Left cardiac atrium (tissue), 4 donors: ENCODE measurements around the gene C1orf21. TPM values are rescaled to one million over a fixed set of nuclear protein-coding genes. Genes with fewer than 3 reads are reported as not detected.

Source experiments
- ATAC-seq, 2 donors: fragments of 200-7000 bp; cut with Tn5 transposase; one replicate each; pipeline ENCODE4 v1.9.1; 2020; ENCODE audit warnings: mild to moderate bottlenecking in 2 of 2, moderate library complexity in 2 of 2
- DNase-seq: peaks from one replicate; pipeline ENCODE4 v3.0.0-alpha.2; 2020
- intact Hi-C, 2 donors: fragments of 100-400 bp; cut with DNase I; formaldehyde crosslinking; loops; one replicate each; pipeline versions ENCODE4 v1.14.1 to v1.15.1; 2022 to 2023
- total RNA-seq, 2 donors: library from RNA; stranded (reverse); fragmentation: NEBNext Ultra II Directional; extraction: Animal tissue kit (Norgen Biotek cat#: 25700); gene quantifications; one replicate each; pipeline ENCODE4 v1.2.1, GENCODE V29; 2021
- donor health status: DM: no; HTN: yes; CAD: no.
- donor health status: DM: no; HTN: yes; CAD: no; lungs with severe emphysema.
- donor health status: DM: yes; HTN: yes; CAD: no.
- donor health status: Dilated cardiomyopathy.

C1orf21 gene
- total RNA-seq, 2 donors from 2014 or later: 61.3 to 80.7 TPM

DNA sequence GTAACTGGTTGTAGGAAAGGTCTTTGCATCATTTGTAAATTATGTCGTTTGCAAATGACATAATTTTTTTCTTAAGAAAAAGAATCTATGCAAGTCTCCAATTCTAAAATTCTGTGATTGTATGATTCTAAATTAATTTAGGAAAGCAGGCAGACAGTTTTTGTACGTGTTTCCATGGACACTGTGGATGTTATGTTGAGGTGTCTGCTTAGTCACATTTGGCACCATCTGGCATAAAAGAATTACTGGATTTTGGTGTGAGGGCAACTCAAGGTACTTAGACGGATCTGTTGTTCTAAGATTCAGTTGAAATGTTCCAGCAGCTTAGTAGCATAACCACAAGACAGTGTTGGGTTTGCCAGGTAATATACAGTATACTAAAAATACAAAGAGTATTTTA, 42.5 kb downstream of the C1orf21 start:
- ATAC-seq (no peak), DNase-seq (no peak)
- intact Hi-C loops: no loop called here

DNA sequence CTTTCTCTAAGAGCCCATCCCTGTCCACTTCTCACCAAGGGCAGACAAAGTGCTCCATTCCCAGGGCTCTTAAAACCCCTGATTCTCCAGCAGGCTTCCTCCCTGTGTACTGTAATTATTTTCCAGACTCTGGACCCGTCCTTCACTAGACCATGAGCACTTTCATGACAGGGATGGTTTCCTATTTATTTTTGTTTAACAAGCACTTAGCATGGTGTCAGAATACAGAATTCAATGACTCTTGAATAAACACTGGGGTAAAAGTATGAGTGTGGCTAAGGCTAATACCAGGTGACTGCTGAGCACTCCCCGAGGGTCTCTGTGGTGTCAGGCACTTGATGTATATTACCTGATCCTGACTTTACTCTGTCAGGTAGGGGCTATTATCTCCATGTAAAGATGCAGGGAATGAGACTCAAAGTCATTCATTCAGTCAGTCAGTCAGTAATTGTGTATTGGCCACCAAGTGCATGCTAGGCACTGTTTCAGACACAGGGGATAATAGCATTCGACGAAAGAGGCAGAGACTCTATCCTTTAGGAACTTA, 47.2 kb downstream of the C1orf21 start:
- ATAC-seq (no peak), DNase-seq (no peak)
- intact Hi-C loops: no loop called here

DNA sequence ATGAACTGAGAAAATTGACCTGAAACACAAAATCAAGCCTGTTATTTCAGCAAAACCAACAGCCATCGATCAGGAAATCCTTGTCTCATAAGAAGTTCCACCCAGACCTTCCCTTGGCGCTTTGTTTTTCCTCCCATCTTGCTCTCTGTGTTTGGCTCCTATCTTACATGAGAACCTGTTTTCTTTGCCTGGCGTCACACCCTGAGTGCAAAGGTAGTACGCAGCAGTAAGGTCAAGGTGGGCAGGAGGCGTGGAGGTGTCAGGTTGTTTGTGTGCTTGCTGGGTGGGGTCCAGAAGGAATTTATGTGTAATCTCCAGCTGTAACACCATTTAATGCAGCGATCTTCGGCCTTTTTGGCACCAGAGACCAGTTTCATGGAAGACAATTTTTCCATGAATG, 50.5 kb downstream of the C1orf21 start:
- intact Hi-C loops: no loop called here
- DNase-seq (no peak), ATAC-seq (no peak)

DNA sequence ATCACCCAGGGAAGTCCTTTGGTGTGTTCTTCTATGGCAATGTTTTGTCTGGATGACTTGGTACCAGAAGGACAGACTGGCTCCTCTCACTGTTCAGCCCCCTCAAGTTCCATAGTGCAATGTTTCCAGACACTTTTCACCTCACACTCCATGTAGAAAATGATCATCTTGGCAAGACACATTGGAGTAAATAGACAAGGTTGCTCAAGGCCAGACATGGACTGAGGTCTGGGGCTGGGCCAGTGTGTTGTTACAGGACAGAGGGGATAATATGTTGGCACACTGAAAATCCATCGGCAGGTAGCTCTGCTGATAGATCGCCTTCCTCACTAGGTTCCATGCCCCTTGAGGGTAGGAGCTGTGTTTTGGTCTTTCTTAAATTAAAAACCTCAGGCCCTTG, 51.5 kb downstream of the C1orf21 start:
- ATAC-seq (peak in 1 of 2 donors; percentile 22), DNase-seq (no peak)
- intact Hi-C loops: no loop called here

DNA sequence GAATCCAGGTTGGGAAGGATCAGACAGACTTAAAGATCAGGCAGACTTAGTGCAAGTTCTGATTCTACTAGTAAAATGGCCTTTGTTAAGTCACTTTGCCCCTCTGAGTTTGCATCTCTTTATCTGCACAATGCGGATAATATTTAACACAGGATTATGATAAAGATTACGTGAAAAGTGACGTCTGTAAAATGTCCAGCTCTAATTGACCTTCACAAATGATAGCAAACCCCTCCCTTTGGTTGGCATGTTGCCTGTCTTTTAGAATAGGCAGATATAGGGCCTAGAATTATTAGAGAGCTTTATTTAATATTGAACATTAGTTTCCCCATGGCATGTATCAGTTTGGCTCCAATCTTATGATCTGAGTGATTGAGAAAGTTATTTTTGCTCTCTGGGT, 55.4 kb downstream of the C1orf21 start:
- DNase-seq (no peak), ATAC-seq (no peak)
- intact Hi-C loops: no loop called here

DNA sequence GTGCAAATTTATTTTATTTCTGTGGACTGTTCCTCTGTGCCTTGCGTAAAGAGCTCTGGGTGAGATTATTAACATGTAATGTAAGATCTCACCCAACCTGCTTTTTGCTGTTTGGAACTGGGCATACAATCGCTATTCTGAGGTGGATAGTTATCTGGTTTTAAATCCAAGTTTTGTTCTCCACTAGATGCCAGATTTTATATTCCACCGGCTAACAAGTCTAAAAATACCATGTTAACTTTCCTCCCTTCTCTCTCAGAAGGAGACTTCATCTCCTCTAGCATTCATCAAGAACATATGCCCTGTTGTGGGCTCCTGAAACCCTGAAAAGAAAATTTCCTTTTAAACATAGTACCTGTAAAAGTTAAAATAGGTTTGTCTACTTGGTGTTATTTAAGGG, 56.4 kb downstream of the C1orf21 start:
- ATAC-seq (no peak), DNase-seq (no peak)
- intact Hi-C loops: no loop called here

DNA sequence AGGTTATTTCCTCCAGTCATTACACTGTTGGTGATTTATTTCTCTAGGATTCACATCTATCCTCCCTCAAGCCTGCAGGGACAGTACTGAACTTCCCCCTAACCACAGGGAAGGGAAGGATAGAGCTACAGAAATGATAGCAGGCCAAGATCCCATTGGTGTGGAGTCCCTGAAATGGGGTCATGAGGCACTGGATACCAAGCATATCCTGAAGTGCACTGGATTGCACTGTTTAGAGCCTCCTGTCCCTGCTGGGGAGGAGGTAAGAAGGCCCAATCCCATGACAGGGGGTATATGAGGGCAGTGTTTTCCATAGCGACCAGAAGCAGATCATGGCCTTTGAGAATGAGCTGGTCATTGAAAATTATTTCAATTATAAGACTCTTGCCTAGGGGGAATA, 56.8 kb downstream of the C1orf21 start:
- no peak for DNase-seq
- intact Hi-C loops: no loop called here
- no peak for ATAC-seq

DNA sequence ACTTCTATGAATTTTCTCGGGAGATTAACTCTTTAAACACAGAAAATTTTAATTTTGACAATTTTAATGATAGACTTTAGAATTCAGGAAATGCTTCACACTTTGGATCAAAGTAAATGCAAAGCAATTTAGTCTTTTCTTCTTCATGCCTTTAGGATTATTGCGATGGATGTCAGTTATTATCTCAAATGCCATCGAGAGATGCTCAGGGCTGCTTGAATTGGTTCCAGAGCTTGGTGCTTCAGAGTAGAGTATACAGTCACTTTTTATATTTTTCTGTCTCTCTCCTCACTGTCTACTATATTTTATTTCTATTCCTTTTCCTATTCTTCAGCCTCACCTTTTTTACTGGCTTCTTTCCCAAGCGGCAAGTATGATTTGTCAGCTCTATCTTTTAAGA, 59.2 kb downstream of the C1orf21 start:
- no peak for ATAC-seq
- intact Hi-C loops: no loop called here
- no peak for DNase-seq

DNA sequence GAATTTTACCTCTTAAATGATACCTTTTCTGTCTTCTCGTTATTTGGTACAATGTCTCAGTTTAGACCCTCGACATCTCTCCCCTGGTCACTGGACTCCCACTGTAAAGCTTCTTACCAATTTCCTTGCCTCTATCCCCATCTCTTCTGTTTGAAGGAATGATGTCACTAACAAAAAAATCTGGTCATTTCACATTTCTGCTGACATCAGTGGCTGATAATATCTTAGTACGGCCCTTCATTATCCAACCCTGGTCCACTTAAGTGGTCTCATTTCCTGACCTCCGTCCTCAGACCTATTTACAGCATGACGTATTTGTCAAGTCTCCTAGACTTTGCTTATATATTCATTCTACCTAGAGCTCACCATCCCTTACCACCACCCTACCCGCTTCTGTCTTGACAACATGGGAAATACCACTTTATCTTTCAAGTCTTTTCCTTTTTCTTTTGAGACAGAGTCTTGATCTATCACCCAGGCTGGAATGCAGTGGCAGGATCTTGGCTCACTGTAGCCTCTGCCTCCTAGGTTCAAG, 60.9 kb downstream of the C1orf21 start:
- ATAC-seq (no peak), DNase-seq (no peak)
- intact Hi-C loops: no loop called here

DNA sequence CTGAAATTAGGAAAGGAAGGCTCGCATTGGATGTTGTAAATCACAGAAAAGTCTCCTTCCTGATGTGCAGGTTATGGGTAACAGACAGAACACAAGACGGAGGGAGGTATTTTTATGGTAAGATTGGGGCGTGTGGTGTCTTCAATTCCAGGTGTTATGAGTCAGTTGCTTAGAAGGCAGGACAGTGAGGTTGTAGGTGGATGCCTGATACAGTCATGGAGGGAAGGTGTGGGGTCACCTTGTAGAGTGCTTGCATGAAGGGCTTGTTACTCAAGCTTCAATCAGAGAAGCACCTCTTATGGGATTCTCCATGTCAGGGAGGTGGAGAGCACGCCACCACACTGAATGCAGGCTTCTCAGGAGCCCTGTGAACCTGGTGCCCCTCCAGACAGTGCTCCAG, 63.1 kb downstream of the C1orf21 start:
- intact Hi-C loops: loop anchor here in 1 of 2 donors (10.0 kb wide), 1 partner anchor 215 kb away; no protein-coding TSS in a partner anchor
- ATAC-seq (no peak), DNase-seq (no peak)

DNA sequence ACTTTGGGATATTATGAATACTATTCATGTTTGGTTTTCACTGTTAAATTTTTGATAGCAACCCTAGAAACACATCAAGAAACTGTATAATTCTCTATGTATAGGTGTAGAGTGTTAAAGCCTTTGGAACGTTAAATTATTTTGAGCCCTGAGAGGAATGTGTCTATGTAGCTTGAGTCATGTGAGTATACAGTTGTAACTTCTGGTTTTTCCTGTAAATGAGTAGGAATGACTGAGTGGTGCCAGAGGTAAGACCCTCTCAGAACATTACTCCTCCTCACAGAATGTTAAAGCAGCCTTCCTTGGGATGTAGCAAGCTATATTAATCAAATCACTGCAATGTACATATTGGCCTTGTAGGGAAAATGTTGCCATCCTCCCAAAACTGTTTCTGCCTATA, 69.0 kb downstream of the C1orf21 start:
- intact Hi-C loops: loop anchor here in 1 of 2 donors (5.0 to 10.0 kb wide), 2 partner anchors 43 to 209 kb away; no protein-coding TSS in a partner anchor
- ATAC-seq (no peak), DNase-seq (no peak)

DNA sequence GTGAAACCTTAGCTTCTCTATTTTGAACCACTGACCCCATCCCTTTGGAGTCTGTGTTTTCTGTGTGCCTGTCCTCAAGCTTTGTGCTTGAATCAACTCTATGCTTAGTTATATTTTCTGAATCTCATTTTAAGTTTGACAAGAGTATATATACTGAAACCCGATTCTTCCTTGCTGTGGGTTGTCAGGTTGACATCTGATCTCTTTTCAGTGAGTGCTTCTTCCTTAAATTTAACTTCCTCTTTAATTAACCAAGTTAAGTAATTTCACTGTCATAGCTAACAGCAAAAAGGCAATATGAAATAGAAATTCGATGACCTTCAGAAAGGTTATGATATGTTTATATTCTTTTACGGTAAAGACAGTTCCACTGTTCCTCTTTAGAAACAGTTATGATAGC, 69.4 kb downstream of the C1orf21 start:
- intact Hi-C loops: loop anchor here in 1 of 2 donors (5.0 to 10.0 kb wide), 2 partner anchors 44 to 209 kb away; no protein-coding TSS in a partner anchor

DNA sequence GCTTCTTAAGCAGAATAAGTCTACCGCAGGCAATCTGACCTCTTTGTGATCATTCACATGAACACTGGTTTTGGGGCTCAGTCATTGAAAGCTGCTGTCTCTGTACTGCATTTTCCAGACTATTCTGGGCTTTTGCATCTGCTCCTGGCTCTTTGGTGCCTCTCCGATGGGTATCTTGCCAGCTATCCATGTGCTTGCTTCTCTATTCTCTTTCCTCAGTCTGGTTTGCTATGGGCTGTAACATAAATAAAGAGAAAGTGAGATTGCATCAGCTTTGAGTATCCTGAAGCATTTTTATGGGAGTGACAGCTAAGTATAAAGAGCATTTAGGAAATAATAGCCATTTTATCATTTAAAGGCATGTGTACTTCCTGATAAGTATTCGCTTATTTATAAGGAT, 70.7 kb downstream of the C1orf21 start:
- ATAC-seq (no peak), DNase-seq (no peak)
- intact Hi-C loops: loop anchor here in 1 of 2 donors (5.0 to 10.0 kb wide), 2 partner anchors 45 to 207 kb away; no protein-coding TSS in a partner anchor

More for the DNA sequence above, 69.4 kb downstream of the C1orf21 start:
- ATAC-seq: no peak
- DNase-seq: no peak

DNA sequence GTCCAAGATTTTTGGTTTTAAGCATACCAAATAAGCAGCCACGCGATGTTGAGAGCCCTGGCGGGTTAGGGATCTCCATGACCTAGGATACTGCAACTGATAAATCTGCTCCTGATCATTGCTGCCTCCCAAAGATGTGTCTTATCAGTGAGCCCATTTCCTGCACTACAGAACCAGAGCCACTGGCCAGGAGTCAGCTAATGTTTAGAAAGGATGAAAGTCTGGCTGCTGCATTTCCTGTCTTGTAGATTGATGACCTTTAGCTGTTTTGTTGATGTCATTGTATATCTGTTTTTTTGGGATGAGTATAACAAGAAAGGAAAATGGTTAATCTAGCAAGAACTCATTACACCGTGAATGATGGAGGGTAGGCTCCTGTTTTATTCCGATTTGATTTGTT, 74.5 kb downstream of the C1orf21 start:
- intact Hi-C loops: no loop called here
- ATAC-seq (no peak), DNase-seq (no peak)

DNA sequence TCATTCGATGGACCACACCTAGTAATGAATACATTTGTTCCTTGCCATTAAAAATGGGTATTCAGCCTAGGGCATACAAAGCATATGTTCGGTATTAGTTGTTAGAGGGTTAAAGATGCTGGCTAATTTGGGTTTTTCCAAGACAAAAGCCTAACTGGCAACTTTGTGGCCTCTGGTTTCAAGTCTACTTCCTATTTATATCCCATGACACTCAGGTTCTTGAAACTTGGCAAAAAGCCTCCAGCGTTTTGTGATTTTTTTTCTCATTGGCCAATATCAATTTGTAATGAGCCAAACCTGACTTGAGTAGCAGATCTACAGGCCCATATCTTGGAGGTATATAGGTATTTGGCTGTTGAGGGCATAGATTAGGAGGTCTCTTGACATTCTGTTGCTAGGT, 75.3 kb downstream of the C1orf21 start:
- ATAC-seq (no peak), DNase-seq (no peak)
- intact Hi-C loops: no loop called here

DNA sequence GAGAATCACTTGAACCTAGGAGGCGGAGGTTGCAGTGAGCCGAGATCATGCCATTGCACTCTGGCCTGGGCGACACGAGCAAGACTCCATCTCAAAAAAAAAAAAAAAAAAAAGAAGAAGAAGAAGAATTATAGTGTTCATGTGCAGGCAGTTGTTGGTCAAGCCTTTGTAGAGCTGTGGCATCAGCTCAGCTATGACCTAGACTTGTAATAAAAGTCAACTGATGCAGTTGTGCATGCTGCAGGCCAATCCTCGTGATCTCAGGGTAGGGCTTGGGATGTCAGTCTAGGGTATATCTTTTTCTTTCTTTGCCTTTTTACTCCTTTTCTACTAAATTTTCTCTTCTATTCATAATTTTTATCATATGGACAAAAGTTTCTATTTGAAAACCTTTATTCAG, 76.2 kb downstream of the C1orf21 start:
- DNase-seq (no peak), ATAC-seq (no peak)
- intact Hi-C loops: no loop called here

DNA sequence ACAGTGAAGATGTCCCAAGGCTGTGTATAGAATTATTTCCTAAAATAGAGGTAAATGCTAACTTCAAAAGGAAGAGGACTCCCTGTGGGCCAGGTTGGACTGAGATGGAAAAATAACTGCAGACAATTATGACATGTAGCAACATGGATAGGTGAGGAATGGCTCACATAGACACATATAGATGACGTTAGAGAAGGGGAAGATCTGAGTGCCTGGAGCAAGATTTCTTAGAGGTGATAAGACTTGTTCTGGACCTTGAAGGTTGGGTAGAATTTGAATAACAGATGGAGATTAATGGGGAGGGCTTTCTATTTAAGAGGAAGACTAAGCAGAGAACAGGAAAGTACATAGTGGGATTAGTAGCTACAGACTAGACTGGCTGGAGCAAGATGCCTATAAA, 76.9 kb downstream of the C1orf21 start:
- DNase-seq (no peak), ATAC-seq (no peak)
- intact Hi-C loops: no loop called here

DNA sequence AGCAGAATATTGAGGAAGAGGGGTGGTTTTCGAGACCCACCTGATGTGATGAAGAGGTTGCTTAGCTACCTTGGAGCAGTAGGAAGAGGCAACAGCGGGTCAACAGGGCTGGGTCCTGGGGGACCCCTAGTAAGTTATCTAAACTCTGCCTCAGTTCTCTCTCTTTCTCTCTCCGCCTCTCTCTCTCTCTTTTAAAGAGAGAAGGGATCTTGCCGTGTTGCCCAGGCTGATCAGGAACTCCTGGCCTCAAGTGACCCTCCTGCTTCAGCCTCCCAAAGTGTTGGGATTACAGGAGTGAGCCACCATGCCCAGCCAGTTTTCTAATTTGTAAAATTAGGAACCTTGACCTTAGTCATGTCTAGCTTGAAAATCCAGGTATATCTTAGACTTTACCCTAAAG, 77.9 kb downstream of the C1orf21 start:
- intact Hi-C loops: loop anchor here in 1 of 2 donors (5.0 kb wide), 1 partner anchor 77 kb away; the partner anchor contains the start of gene C1orf21
- DNase-seq (no peak), ATAC-seq (no peak)

DNA sequence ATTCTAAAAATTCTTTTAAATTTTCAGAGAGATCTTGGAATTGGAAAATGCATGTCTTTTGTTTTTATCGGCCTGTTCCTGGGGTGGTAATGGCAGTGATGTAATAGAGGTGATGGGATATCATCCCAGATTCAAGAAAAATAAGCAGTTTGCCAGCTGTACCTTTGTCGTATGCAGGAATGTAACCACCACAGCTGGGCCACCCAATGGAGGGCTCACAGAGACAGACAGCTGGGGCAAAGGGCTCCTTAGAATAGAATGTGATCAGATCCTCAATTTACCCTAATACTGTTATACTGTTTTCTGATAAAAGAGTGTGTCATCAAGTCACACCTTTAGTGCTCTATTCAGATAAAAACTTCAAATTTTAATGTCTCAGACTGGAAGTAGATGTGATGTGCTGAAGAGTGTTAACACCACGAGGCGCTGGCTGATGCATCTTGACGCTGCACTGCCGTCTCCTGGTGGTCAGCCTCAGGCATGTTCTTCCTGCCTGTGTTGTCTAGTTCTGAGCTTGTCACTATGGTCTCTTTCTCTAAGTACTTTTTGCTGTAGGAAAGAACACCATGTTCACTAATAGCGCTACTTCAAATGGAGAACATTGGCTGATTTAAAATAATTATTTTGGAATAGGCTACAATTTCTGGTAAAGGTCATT, 78.8 kb downstream of the C1orf21 start:
- ATAC-seq: peak in 1 of 2 donors; percentile 83
- intact Hi-C loops: loop anchor here in 1 of 2 donors (5.0 kb wide), 1 partner anchor 78 kb away; the partner anchor contains the start of gene C1orf21
- peak; percentile 49 for DNase-seq

DNA sequence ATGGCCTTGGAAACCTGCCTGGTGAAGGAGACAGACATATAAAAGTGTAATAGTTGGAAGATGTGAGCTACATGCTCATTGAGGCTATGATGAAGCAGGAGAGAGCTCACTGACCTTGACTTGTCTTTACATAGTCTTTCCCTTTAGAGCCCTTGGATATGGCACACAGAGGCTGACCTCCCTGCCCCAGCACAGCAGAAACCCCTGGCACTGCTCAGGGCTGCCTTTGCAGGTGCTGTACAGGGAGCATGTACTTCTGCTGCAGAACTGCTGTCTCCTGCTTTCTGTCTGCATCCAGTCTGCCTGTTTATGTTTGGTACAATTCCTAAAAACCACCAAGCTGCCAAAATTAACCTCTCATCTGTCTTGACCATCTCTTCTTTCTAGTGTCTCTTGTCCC, 80.5 kb downstream of the C1orf21 start:
- peak in 1 of 2 donors; percentile 34 for ATAC-seq
- intact Hi-C loops: loop anchor here in 1 of 2 donors (5.0 kb wide), 1 partner anchor 80 kb away; the partner anchor contains the start of gene C1orf21
- no peak for DNase-seq
